Stomach (tissue), 4 donors: ENCODE results near the gene LENEP.

Experiments
- POLR2A ChIP-seq, 4 donors: fragments of 450-650 bp; IDR thresholded peaks; one replicate each; pipeline ENCODE4 v1.6.1; 2016; ENCODE audit warnings: antibody characterized with exemption in 4 of 4, control low read depth in 2 of 4, mild to moderate bottlenecking in 1 of 4, moderate library complexity in 1 of 4
- POLR2AphosphoS5 ChIP-seq, 3 donors: sonication (generic); formaldehyde crosslinking; IDR thresholded peaks; one replicate each; pipeline ENCODE4 v1.6.1; 2016; ENCODE audit warnings: antibody characterized with exemption in 3 of 3
- TF ChIP-seq, protein P1 (sequence below), 7 experiments: fragments of 450-650 bp in 4 of 7; fragments of 200-600 bp in 3 of 7; sonication (generic) in 3 of 7; IDR thresholded peaks; one replicate each; pipeline ENCODE4 v1.5.1; 2016 to 2019; ENCODE audit warnings: antibody characterized with exemption in 7 of 7, control low read depth in 2 of 7, mild to moderate bottlenecking in 1 of 7

DNA sequence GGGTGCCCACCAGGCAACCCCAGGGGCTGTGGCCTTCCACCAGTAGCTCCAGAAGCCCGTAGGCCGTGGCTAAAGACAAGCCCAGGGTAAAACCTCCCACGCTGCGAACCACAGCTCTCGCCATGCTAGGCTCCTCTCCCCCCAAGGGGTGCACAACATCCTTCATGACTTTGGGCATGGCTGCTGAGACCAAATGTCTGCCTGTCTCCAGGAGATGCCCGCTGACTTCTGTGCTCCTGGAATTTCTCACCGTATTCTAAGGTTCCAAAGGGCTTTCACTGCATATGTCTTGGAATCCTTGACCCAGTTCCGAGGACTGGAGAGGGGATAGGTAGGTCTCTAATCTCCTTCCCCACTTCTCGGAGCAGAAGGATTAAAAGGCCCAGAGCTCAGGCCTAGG lies 40.1 kb downstream of the LENEP start, which contains the start of the genes DCST1 and DCST2:
- TF ChIP-seq, protein P1, sequence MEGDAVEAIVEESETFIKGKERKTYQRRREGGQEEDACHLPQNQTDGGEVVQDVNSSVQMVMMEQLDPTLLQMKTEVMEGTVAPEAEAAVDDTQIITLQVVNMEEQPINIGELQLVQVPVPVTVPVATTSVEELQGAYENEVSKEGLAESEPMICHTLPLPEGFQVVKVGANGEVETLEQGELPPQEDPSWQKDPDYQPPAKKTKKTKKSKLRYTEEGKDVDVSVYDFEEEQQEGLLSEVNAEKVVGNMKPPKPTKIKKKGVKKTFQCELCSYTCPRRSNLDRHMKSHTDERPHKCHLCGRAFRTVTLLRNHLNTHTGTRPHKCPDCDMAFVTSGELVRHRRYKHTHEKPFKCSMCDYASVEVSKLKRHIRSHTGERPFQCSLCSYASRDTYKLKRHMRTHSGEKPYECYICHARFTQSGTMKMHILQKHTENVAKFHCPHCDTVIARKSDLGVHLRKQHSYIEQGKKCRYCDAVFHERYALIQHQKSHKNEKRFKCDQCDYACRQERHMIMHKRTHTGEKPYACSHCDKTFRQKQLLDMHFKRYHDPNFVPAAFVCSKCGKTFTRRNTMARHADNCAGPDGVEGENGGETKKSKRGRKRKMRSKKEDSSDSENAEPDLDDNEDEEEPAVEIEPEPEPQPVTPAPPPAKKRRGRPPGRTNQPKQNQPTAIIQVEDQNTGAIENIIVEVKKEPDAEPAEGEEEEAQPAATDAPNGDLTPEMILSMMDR (IDR thresholded peaks at IDR 0.05): no peak
- TF ChIP-seq POLR2AphosphoS5 (IDR thresholded peaks at IDR 0.05) (no peak), POLR2A (IDR thresholded peaks at IDR 0.05) (no peak)
